KOPT-K1 (cell line): ENCODE measurements around the gene OSTC.

Experiments
- H3K27ac ChIP-seq: fragments of 200-600 bp; sonication (generic); 2 replicates; pipeline ENCODE4 v1.5.1; 2016; ENCODE audit warnings: antibody characterized with exemption, mild to moderate bottlenecking, low read depth, low read length; ENCODE audit not compliant: poor library complexity, severe bottlenecking
- H3K36me3 ChIP-seq: fragments of 200-600 bp; sonication (generic); 2 replicates; pipeline ENCODE4 v1.5.1; 2017; ENCODE audit warnings: antibody characterized with exemption, mild to moderate bottlenecking, low read length, moderate library complexity; ENCODE audit not compliant: insufficient read depth
- H3K9me3 ChIP-seq: fragments of 200-600 bp; sonication (generic); 2 replicates; pipeline ENCODE4 v1.5.1; 2017; ENCODE audit warnings: antibody characterized with exemption, low read length, mild to moderate bottlenecking; ENCODE audit not compliant: insufficient read depth, poor library complexity, severe bottlenecking

OSTC gene

GRCh38 chr4:108624263-108625056 is 25.9 kb upstream of the OSTC start:
- no peaks in the 10 kb centered on the region for H3K9me3 ChIP-seq
- H3K36me3 ChIP-seq = peaks cover 91% of the 10 kb centered on the region
- no peak overlapping the region for H3K27ac ChIP-seq

- peaks cover 100% of the 10 kb centered on the region for H3K36me3 ChIP-seq
- no peak overlapping the region for H3K27ac ChIP-seq
- H3K9me3 ChIP-seq = no peaks in the 10 kb centered on the region
Observed at GRCh38 chr4:108626056-108626455, 24.3 kb upstream of the OSTC start.

- H3K27ac ChIP-seq = no peak overlapping the region
- H3K36me3 ChIP-seq = peaks cover 100% of the 10 kb centered on the region
- no peaks in the 10 kb centered on the region for H3K9me3 ChIP-seq
Observed at GRCh38 chr4:108628411-108628810, 22.0 kb upstream of the OSTC start.

- Histone ChIP-seq H3K36me3 (peaks cover 82% of the 10 kb centered on the region), H3K27ac (no peak overlapping the region), H3K9me3 (no peaks in the 10 kb centered on the region)
Observed at GRCh38 chr4:108635070-108635655, 15.2 kb upstream of the OSTC start.

GRCh38 chr4:108636246-108636645 is 14.2 kb upstream of the OSTC start:
- H3K36me3 ChIP-seq = peaks cover 81% of the 10 kb centered on the region
- no peaks in the 10 kb centered on the region for H3K9me3 ChIP-seq
- no peak overlapping the region for H3K27ac ChIP-seq

GRCh38 chr4:108637856-108638255 is 12.5 kb upstream of the OSTC start:
- no peaks in the 10 kb centered on the region for H3K9me3 ChIP-seq
- peaks cover 72% of the 10 kb centered on the region for H3K36me3 ChIP-seq
- H3K27ac ChIP-seq = no peak overlapping the region

- Histone ChIP-seq H3K9me3 (no peaks in the 10 kb centered on the region), H3K36me3 (peaks cover 20% of the 10 kb centered on the region), H3K27ac (no peak overlapping the region)
Observed at GRCh38 chr4:108644237-108644636, 6.2 kb upstream of the OSTC start.

GRCh38 chr4:108646706-108647105 is 3.7 kb upstream of the OSTC start:
- H3K27ac ChIP-seq = no peak overlapping the region
- no peaks in the 10 kb centered on the region for H3K9me3 ChIP-seq
- H3K36me3 ChIP-seq = peaks cover 3% of the 10 kb centered on the region; the same call in 1 of the 2 replicates

- Histone ChIP-seq H3K36me3 (peaks cover 10% of the 10 kb centered on the region; the same call in 1 of the 2 replicates), H3K9me3 (no peaks in the 10 kb centered on the region), H3K27ac (peak overlapping the region; percentile 67)
Observed at GRCh38 chr4:108649863-108650211, 562 bp upstream of the OSTC start.

GRCh38 chr4:108651014-108651791 is 804 bp downstream of the OSTC start:
- Histone ChIP-seq H3K9me3 (no peaks in the 10 kb centered on the region), H3K36me3 (peaks cover 15% of the 10 kb centered on the region), H3K27ac (peak overlapping the region; percentile 67)

- Histone ChIP-seq H3K9me3 (no peaks in the 10 kb centered on the region), H3K27ac (no peak overlapping the region), H3K36me3 (peaks cover 98% of the 10 kb centered on the region)
Observed at GRCh38 chr4:108662629-108663028, 12.2 kb downstream of the OSTC start.

GRCh38 chr4:108674356-108674977 is 24.1 kb downstream of the OSTC start:
- Histone ChIP-seq H3K36me3 (peaks cover 37% of the 10 kb centered on the region), H3K9me3 (no peaks in the 10 kb centered on the region), H3K27ac (no peak overlapping the region)

GRCh38 chr4:108681321-108681809 is 31.0 kb downstream of the OSTC start:
- Histone ChIP-seq H3K27ac (no peak overlapping the region), H3K9me3 (no peaks in the 10 kb centered on the region), H3K36me3 (peaks cover 9% of the 10 kb centered on the region; the same call in 1 of the 2 replicates)

- H3K36me3 ChIP-seq = no peaks in the 10 kb centered on the region
- H3K27ac ChIP-seq = no peak overlapping the region
- H3K9me3 ChIP-seq = no peaks in the 10 kb centered on the region
Observed at GRCh38 chr4:108683479-108683878, 33.1 kb downstream of the OSTC start.
